Mesendoderm (in vitro differentiated cells): ENCODE results near the gene NRXN3.

Experiments used
- DNase-seq: peaks from one replicate; pipeline ENCODE4 v3.0.0; 2013
- H2AK5ac ChIP-seq: 2 replicates; pipeline ENCODE4 v1.6.1; 2013; ENCODE audit warnings: low read length, inconsistent platforms
- H2BK120ac ChIP-seq: 2 replicates; pipeline ENCODE4 v1.6.1; 2013; ENCODE audit warnings: low read depth, mild to moderate bottlenecking, low read length, moderate library complexity, mixed read lengths
- H2BK15ac ChIP-seq: replicated peaks from 2 replicates; pipeline ENCODE4 v1.6.1; 2013; ENCODE audit warnings: low read depth, mild to moderate bottlenecking, moderate library complexity
- H2BK5ac ChIP-seq: 2 replicates; pipeline ENCODE4 v1.6.1; 2013; ENCODE audit warnings: low read length, inconsistent platforms
- H3K18ac ChIP-seq: 2 replicates; pipeline ENCODE4 v1.6.1; 2013; ENCODE audit warnings: mild to moderate bottlenecking, low read length, mixed read lengths
- H3K23ac ChIP-seq: one replicate; pipeline ENCODE4 v1.6.1; 2013; ENCODE audit warnings: low read length
- H3K27ac ChIP-seq: 2 replicates; pipeline ENCODE4 v1.5.1; 2013; ENCODE audit warnings: low read depth, mild to moderate bottlenecking, inconsistent platforms, low read length, moderate library complexity
- H3K27me3 ChIP-seq: 2 replicates; pipeline ENCODE4 v1.6.1; 2013; ENCODE audit warnings: low read length, control low read depth, mild to moderate bottlenecking, inconsistent platforms; ENCODE audit not compliant: insufficient read depth, poor library complexity
- H3K36me3 ChIP-seq: 2 replicates; pipeline ENCODE4 v1.6.1; 2013; ENCODE audit warnings: low read length, inconsistent platforms; ENCODE audit not compliant: control insufficient read depth, insufficient read depth
- H3K4ac ChIP-seq: one replicate; pipeline ENCODE4 v1.6.1; 2013; ENCODE audit warnings: low read depth, mild to moderate bottlenecking, low read length, moderate library complexity
- H3K4me1 ChIP-seq: 2 replicates; pipeline ENCODE4 v1.6.1; 2013; ENCODE audit warnings: low read depth, low read length, inconsistent platforms; ENCODE audit not compliant: control insufficient read depth
- H3K4me2 ChIP-seq: 2 replicates; pipeline ENCODE4 v1.6.1; 2013; ENCODE audit warnings: low read length
- H3K4me3 ChIP-seq: 2 replicates; pipeline ENCODE4 v1.5.1; 2013; ENCODE audit warnings: mild to moderate bottlenecking, low read length
- H3K56ac ChIP-seq: one replicate; pipeline ENCODE4 v1.6.1; 2013; ENCODE audit warnings: low read length
- H3K79me1 ChIP-seq: 2 replicates; pipeline ENCODE4 v1.6.1; 2013; ENCODE audit warnings: low read length, inconsistent platforms
- H3K79me2 ChIP-seq: 2 replicates; pipeline ENCODE4 v1.6.1; 2013; ENCODE audit warnings: mild to moderate bottlenecking, low read length; ENCODE audit not compliant: control insufficient read depth, insufficient read depth
- H3K9ac ChIP-seq: 2 replicates; pipeline ENCODE4 v1.6.1; 2013; ENCODE audit warnings: low read length, inconsistent platforms
- H4K5ac ChIP-seq: one replicate; pipeline ENCODE4 v1.6.1; 2013; ENCODE audit warnings: low read length
- H4K8ac ChIP-seq: one replicate; pipeline ENCODE4 v1.6.1; 2013; ENCODE audit warnings: low read depth, mild to moderate bottlenecking, control low read depth, low read length, moderate library complexity
- WGBS: extraction: QIAGEN DNeasy Blood & Tissue Kit; methylation state at CpG from one replicate; pipeline ENCODE4 v1.1.7; 2013; ENCODE audit warnings: low lambda C conversion rate, missing lambda C conversion rate; ENCODE audit not compliant: insufficient coverage; ENCODE audit errors: extremely low coverage; 5-methylcytosine and 5-hydroxymethylcytosine counted together

Gene NRXN3

GRCh38 chr14:79588398-79588797 is 1418.2 kb downstream of the NRXN3 start:
- Histone ChIP-seq H3K79me2 (no peaks in the 10 kb centered on the region), H4K8ac (no peak overlapping the region), H3K27me3 (no peaks in the 10 kb centered on the region), H3K23ac (no peak overlapping the region), H3K79me1 (no peaks in the 10 kb centered on the region), H3K9ac (no peak overlapping the region), H3K18ac (no peak overlapping the region), H2BK15ac (no peak overlapping the region), H3K27ac (no peak overlapping the region), H3K36me3 (no peaks in the 10 kb centered on the region), H2BK120ac (no peak overlapping the region), H3K4me2 (no peak overlapping the region), H2BK5ac (no peak overlapping the region), H2AK5ac (no peak overlapping the region), H3K4ac (no peak overlapping the region), H3K4me3 (no peak overlapping the region), H3K4me1 (peaks cover 2% of the 10 kb centered on the region), H3K56ac (no peak overlapping the region), H4K5ac (no peak overlapping the region)
- WGBS, result no CpG with 5 or more reads among the region's 2 CpGs
- peak; percentile 21 for DNase-seq

GRCh38 chr14:79596551-79596950 is 1426.4 kb downstream of the NRXN3 start:
- Histone ChIP-seq H4K8ac (no peak overlapping the region), H2BK15ac (no peak overlapping the region), H3K9ac (no peak overlapping the region), H3K23ac (no peak overlapping the region), H3K27ac (no peak overlapping the region), H2AK5ac (no peak overlapping the region), H4K5ac (no peak overlapping the region), H3K79me2 (no peaks in the 10 kb centered on the region), H3K79me1 (no peaks in the 10 kb centered on the region), H3K27me3 (no peaks in the 10 kb centered on the region), H3K36me3 (no peaks in the 10 kb centered on the region), H3K4me3 (no peak overlapping the region), H3K4me1 (no peaks in the 10 kb centered on the region), H2BK120ac (no peak overlapping the region), H3K18ac (no peak overlapping the region), H3K4me2 (no peak overlapping the region), H3K4ac (no peak overlapping the region), H3K56ac (no peak overlapping the region), H2BK5ac (no peak overlapping the region)
- WGBS, result no CpG with 5 or more reads among the region's 4 CpGs
- DNase-seq, result no peak

GRCh38 chr14:79597566-79597965 is 1427.4 kb downstream of the NRXN3 start:
- no peak for DNase-seq
- Histone ChIP-seq H2AK5ac (no peak overlapping the region), H4K5ac (no peak overlapping the region), H3K4ac (no peak overlapping the region), H3K4me3 (no peak overlapping the region), H3K79me2 (no peaks in the 10 kb centered on the region), H2BK120ac (no peak overlapping the region), H3K4me2 (no peak overlapping the region), H3K27ac (no peak overlapping the region), H3K36me3 (no peaks in the 10 kb centered on the region), H2BK15ac (no peak overlapping the region), H3K79me1 (no peaks in the 10 kb centered on the region), H3K27me3 (no peaks in the 10 kb centered on the region), H2BK5ac (no peak overlapping the region), H3K18ac (no peak overlapping the region), H3K23ac (no peak overlapping the region), H4K8ac (no peak overlapping the region), H3K4me1 (no peaks in the 10 kb centered on the region), H3K9ac (no peak overlapping the region), H3K56ac (no peak overlapping the region)
- WGBS, result no CpG with 5 or more reads among the region's 4 CpGs

GRCh38 chr14:79598339-79598738 is 1428.2 kb downstream of the NRXN3 start:
- H3K4me3 ChIP-seq, result no peak overlapping the region
- H4K8ac ChIP-seq, result no peak overlapping the region
- H3K4me2 ChIP-seq, result no peak overlapping the region
- H3K56ac ChIP-seq, result no peak overlapping the region
- H3K36me3 ChIP-seq, result no peaks in the 10 kb centered on the region
- no peak overlapping the region for H2BK15ac ChIP-seq
- H3K79me1 ChIP-seq, result no peaks in the 10 kb centered on the region
- WGBS, result no CpG with 5 or more reads among the region's 2 CpGs
- DNase-seq, result no peak
- H3K23ac ChIP-seq, result no peak overlapping the region
- no peaks in the 10 kb centered on the region for H3K4me1 ChIP-seq
- H3K27me3 ChIP-seq, result no peaks in the 10 kb centered on the region
- H4K5ac ChIP-seq, result no peak overlapping the region
- no peak overlapping the region for H2BK120ac ChIP-seq
- H2AK5ac ChIP-seq, result no peak overlapping the region
- no peak overlapping the region for H3K9ac ChIP-seq
- no peaks in the 10 kb centered on the region for H3K79me2 ChIP-seq
- H3K4ac ChIP-seq, result no peak overlapping the region
- H2BK5ac ChIP-seq, result no peak overlapping the region
- H3K27ac ChIP-seq, result no peak overlapping the region
- no peak overlapping the region for H3K18ac ChIP-seq

GRCh38 chr14:79599239-79599638 is 1429.1 kb downstream of the NRXN3 start:
- Histone ChIP-seq H3K27ac (no peak overlapping the region), H3K9ac (no peak overlapping the region), H4K5ac (no peak overlapping the region), H3K36me3 (no peaks in the 10 kb centered on the region), H3K4me1 (no peaks in the 10 kb centered on the region), H2BK120ac (no peak overlapping the region), H3K4me3 (no peak overlapping the region), H2BK15ac (no peak overlapping the region), H3K4ac (no peak overlapping the region), H2BK5ac (no peak overlapping the region), H4K8ac (no peak overlapping the region), H3K79me1 (no peaks in the 10 kb centered on the region), H3K18ac (no peak overlapping the region), H3K27me3 (no peaks in the 10 kb centered on the region), H3K4me2 (no peak overlapping the region), H2AK5ac (no peak overlapping the region), H3K23ac (no peak overlapping the region), H3K56ac (no peak overlapping the region), H3K79me2 (no peaks in the 10 kb centered on the region)
- DNase-seq, result peak; percentile 8

GRCh38 chr14:79600406-79600805 is 1430.2 kb downstream of the NRXN3 start:
- H2BK15ac ChIP-seq, result no peak overlapping the region
- H3K56ac ChIP-seq, result no peak overlapping the region
- H3K79me1 ChIP-seq, result no peaks in the 10 kb centered on the region
- H4K5ac ChIP-seq, result no peak overlapping the region
- DNase-seq, result no peak
- H3K4me3 ChIP-seq, result no peak overlapping the region
- no peak overlapping the region for H3K18ac ChIP-seq
- no peak overlapping the region for H3K4ac ChIP-seq
- H3K27me3 ChIP-seq, result no peaks in the 10 kb centered on the region
- H3K79me2 ChIP-seq, result no peaks in the 10 kb centered on the region
- H3K4me2 ChIP-seq, result no peak overlapping the region
- no peak overlapping the region for H3K23ac ChIP-seq
- H3K36me3 ChIP-seq, result no peaks in the 10 kb centered on the region
- no peak overlapping the region for H3K27ac ChIP-seq
- no peak overlapping the region for H2BK120ac ChIP-seq
- H2BK5ac ChIP-seq, result no peak overlapping the region
- H2AK5ac ChIP-seq, result no peak overlapping the region
- no peak overlapping the region for H4K8ac ChIP-seq
- H3K9ac ChIP-seq, result no peak overlapping the region
- WGBS, result no CpG with 5 or more reads among the region's 3 CpGs
- no peaks in the 10 kb centered on the region for H3K4me1 ChIP-seq
